IMR-90 (cell line): ENCODE results near the gene FRMD1. TPM values are rescaled to one million over a fixed set of nuclear protein-coding genes. Genes with fewer than 3 reads are reported as not detected.

ENCODE experiments used
- ATAC-seq: fragments of 200-7000 bp; cut with Tn5 transposase; 2 replicates; pipeline ENCODE4 v1.9.1; 2020; ENCODE audit warnings: low read depth, mild to moderate bottlenecking, moderate library complexity
- BruUV-seq: library from RNA; stranded (reverse); fragments of 400-500 nt; replicated peaks from 2 replicates; lab custom pipeline; 2021; lab: Mats Ljungman, UMichigan
- CTCF ChIA-PET: fragments of 300-600 bp; formaldehyde crosslinking; extraction: SDS; loops from one replicate; lab custom pipeline; 2021; ENCODE audit warnings: antibody characterized with exemption; lab: Yijun Ruan, JAX
- POLR2A ChIA-PET: fragments of 300-600 bp; sonication (Branson Sonifier 250); formaldehyde crosslinking; loops from one replicate; lab custom pipeline; 2022; ENCODE audit warnings: antibody characterized with exemption; ENCODE audit not compliant: unreplicated experiment; lab: Charles Lee
- DNase-seq: peaks from one replicate; pipeline ENCODE4 v3.0.0; 2013
- H2AFZ ChIP-seq: replicated peaks from 2 replicates; pipeline ENCODE3; 2013; ENCODE audit warnings: low read length, mild to moderate bottlenecking; ENCODE audit not compliant: poor library complexity
- H2AK5ac ChIP-seq: 2 replicates; pipeline ENCODE4 v1.6.1; 2013; ENCODE audit warnings: low read depth, low read length, inconsistent platforms
- H2AK9ac ChIP-seq: replicated peaks from 2 replicates; pipeline ENCODE3; 2013; ENCODE audit warnings: mild to moderate bottlenecking, low read depth, low read length, moderate library complexity; ENCODE audit not compliant: poor library complexity
- H2BK120ac ChIP-seq: 2 replicates; pipeline ENCODE4 v1.6.1; 2013; ENCODE audit warnings: low read depth, low read length, inconsistent platforms
- H2BK15ac ChIP-seq: 3 replicates; pipeline ENCODE4 v1.6.1; 2013; ENCODE audit warnings: low read depth, low read length, inconsistent platforms
- H2BK20ac ChIP-seq: 2 replicates; pipeline ENCODE4 v1.6.1; 2013; ENCODE audit warnings: low read depth, mild to moderate bottlenecking, inconsistent platforms, low read length, moderate library complexity
- H2BK5ac ChIP-seq: 2 replicates; pipeline ENCODE4 v1.6.1; 2013; ENCODE audit warnings: mild to moderate bottlenecking, low read depth, low read length, inconsistent platforms; ENCODE audit not compliant: poor library complexity, severe bottlenecking
- H3K14ac ChIP-seq: replicated peaks from 2 replicates; pipeline ENCODE4 v1.6.1; 2013; ENCODE audit warnings: low read depth, low read length, inconsistent platforms
- H3K18ac ChIP-seq: 2 replicates; pipeline ENCODE4 v1.6.1; 2013; ENCODE audit warnings: low read depth, low read length, control low read depth
- H3K23ac ChIP-seq: 2 replicates; pipeline ENCODE4 v1.6.1; 2013; ENCODE audit warnings: low read depth, low read length, inconsistent platforms
- H3K27ac ChIP-seq: 2 replicates; pipeline ENCODE4 v1.5.1; 2013; ENCODE audit warnings: mild to moderate bottlenecking, control low read depth, low read length; ENCODE audit not compliant: insufficient read depth
- H3K27me3 ChIP-seq: 2 replicates; pipeline ENCODE4 v1.6.1; 2013; ENCODE audit warnings: low read length; ENCODE audit not compliant: control insufficient read depth, insufficient read depth
- H3K36me3 ChIP-seq: 2 replicates; pipeline ENCODE4 v1.6.1; 2013; ENCODE audit warnings: low read length, mixed read lengths; ENCODE audit not compliant: control insufficient read depth, insufficient read depth
- H3K4ac ChIP-seq: 2 replicates; pipeline ENCODE4 v1.6.1; 2013; ENCODE audit warnings: low read depth, low read length, inconsistent platforms
- H3K4me1 ChIP-seq: 2 replicates; pipeline ENCODE4 v1.6.1; 2013; ENCODE audit warnings: low read length, mixed read lengths; ENCODE audit not compliant: control insufficient read depth, insufficient read depth
- H3K4me2 ChIP-seq: 2 replicates; pipeline ENCODE4 v1.6.1; 2013; ENCODE audit warnings: low read depth, mild to moderate bottlenecking, control low read depth, low read length, moderate library complexity
- H3K4me3 ChIP-seq: 2 replicates; pipeline ENCODE4 v1.5.1; 2013; ENCODE audit warnings: low read depth, mild to moderate bottlenecking, control low read depth, low read length, moderate library complexity; ENCODE audit not compliant: insufficient read depth
- H3K56ac ChIP-seq: 2 replicates; pipeline ENCODE4 v1.6.1; 2013; ENCODE audit warnings: low read length, inconsistent platforms; ENCODE audit not compliant: insufficient read depth; ENCODE audit errors: extremely low read depth
- H3K79me1 ChIP-seq, 2 experiments: 2 replicates each; pipeline ENCODE4 v1.6.1; 2013; ENCODE audit warnings: low read length in 2 of 2, inconsistent platforms in 1 of 2, low read depth in 1 of 2
- H3K9ac ChIP-seq: 2 replicates; pipeline ENCODE4 v1.6.1; 2013; ENCODE audit warnings: low read depth, low read length, control low read depth
- H3K9me1 ChIP-seq: 2 replicates; pipeline ENCODE4 v1.6.1; 2013; ENCODE audit warnings: low read length, inconsistent platforms; ENCODE audit not compliant: insufficient read depth
- H3K9me3 ChIP-seq: 2 replicates; pipeline ENCODE4 v1.6.1; 2013; ENCODE audit warnings: low read length; ENCODE audit not compliant: control insufficient read depth, insufficient read depth
- H4K20me1 ChIP-seq: 2 replicates; pipeline ENCODE4 v1.6.1; 2013; ENCODE audit warnings: low read length, inconsistent platforms; ENCODE audit not compliant: insufficient read depth
- H4K5ac ChIP-seq: 2 replicates; pipeline ENCODE4 v1.6.1; 2013; ENCODE audit warnings: mild to moderate bottlenecking, low read depth, low read length, control low read depth
- H4K8ac ChIP-seq, 2 experiments: 2 replicates each; pipeline ENCODE4 v1.6.1; 2013; ENCODE audit warnings: low read depth in 2 of 2, low read length in 2 of 2, control low read depth in 1 of 2, inconsistent platforms in 1 of 2
- H4K91ac ChIP-seq: 2 replicates; pipeline ENCODE4 v1.6.1; 2013; ENCODE audit warnings: low read depth, low read length, inconsistent platforms; ENCODE audit not compliant: insufficient read depth
- CEBPB ChIP-seq: IDR thresholded peaks from 2 replicates; pipeline ENCODE4 v1.6.1; 2012; ENCODE audit warnings: low read depth, low read length, improper control_type of control experiment
- CHD1 ChIP-seq: IDR thresholded peaks from 2 replicates; pipeline ENCODE4 v1.6.1; 2012; ENCODE audit warnings: low read depth, low read length, improper control_type of control experiment
- FOS ChIP-seq: fragments of 150-350 bp; IDR thresholded peaks from 2 replicates; pipeline ENCODE4 v1.6.1; 2016; ENCODE audit warnings: low read depth, low read length
- MAZ ChIP-seq: IDR thresholded peaks from 2 replicates; pipeline ENCODE4 v1.6.1; 2012; ENCODE audit warnings: low read depth, mild to moderate bottlenecking, low read length, improper control_type of control experiment, moderate library complexity, borderline replicate concordance
- POLR2A ChIP-seq: IDR thresholded peaks from 2 replicates; pipeline ENCODE4 v1.6.1; 2012; ENCODE audit warnings: mild to moderate bottlenecking, low read depth, low read length
- RFX5 ChIP-seq: IDR thresholded peaks from 2 replicates; pipeline ENCODE4 v1.8.0; 2012; ENCODE audit warnings: low read depth, mild to moderate bottlenecking, low read length, moderate library complexity
- WGBS, 2 experiments: methylation state at CpG; one replicate each; pipeline versions ENCODE4 v1.1.5 to v1.1.7; 2013; ENCODE audit warnings: missing lambda C conversion rate in 2 of 2; ENCODE audit not compliant: insufficient read length in 1 of 2; ENCODE audit errors: extremely low coverage in 2 of 2; 5-methylcytosine and 5-hydroxymethylcytosine counted together
- dilution Hi-C: fragments of 300-500 bp; cut with HindIII; formaldehyde crosslinking; loops from one replicate; pipeline ENCODE4 v1.14.3; 2018; ENCODE audit warnings: low sequenced_read_pairs; ENCODE audit not compliant: unreplicated experiment
- in situ Hi-C: fragments of 300-500 bp; cut with MboI; formaldehyde crosslinking; loops from 3 replicates; pipeline ENCODE4 v1.14.3; 2019; ENCODE audit warnings: low sequenced_read_pairs, inconsistent platforms, mixed read lengths
- intact Hi-C: fragments of 100-400 bp; cut with micrococcal nuclease; formaldehyde crosslinking; loops from 2 replicates; pipeline ENCODE4 v1.10.0; 2022
- polyA plus RNA-seq, 3 experiments: library from polyadenylated mRNA; depleted of rRNA; stranded (reverse); fragments of >200 nt; gene quantifications; 2 replicates each; pipeline ENCODE4 v1.2.3, GENCODE V29; 2012; ENCODE audit warnings: low replicate concordance in 1 of 3
- total RNA-seq: library from RNA; depleted of rRNA; stranded (reverse); fragments of >200 nt; gene quantifications from 2 replicates; pipeline ENCODE4 v1.2.3, GENCODE V29; 2012

The FRMD1 gene
- total and polyA plus RNA-seq, 2 of the 4 experiments (the other 2 are of a cell fraction): not detected

DNA sequence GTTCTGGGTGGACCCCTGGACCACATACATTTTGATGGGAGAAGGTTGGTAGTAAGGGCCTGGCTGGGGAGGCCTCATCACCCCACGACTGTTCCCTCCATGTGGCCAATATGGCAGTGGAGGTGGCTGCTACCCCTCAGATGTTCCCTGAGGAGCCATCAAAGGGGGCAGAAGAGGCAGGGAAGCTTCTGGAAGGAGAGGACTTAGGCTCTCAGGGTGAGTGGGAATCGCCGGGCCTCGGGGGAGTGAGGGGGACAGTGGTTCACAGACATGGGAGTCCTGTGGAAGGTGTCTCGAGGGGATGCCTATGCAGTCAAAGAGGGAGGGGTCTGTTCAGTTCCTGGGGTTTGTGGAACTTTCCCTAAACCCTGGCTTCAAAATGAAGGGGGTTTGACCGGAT is 32.9 kb upstream of the FRMD1 start:
- in situ Hi-C loops: no loop called here

More for the DNA sequence above, 32.9 kb upstream of the FRMD1 start:
- Histone ChIP-seq H3K4me3 (no peak overlapping the region), H3K4me1 (no peaks in the 10 kb centered on the region), H2BK20ac (no peak overlapping the region), H3K4ac (no peak overlapping the region), H3K56ac (no peak overlapping the region), H3K14ac (no peak overlapping the region), H2AK5ac (no peak overlapping the region), H2AFZ (no peak overlapping the region), H3K27me3 (peaks cover 5% of the 10 kb centered on the region), H4K8ac (no peak overlapping the region), H4K20me1 (no peaks in the 10 kb centered on the region), H3K18ac (no peak overlapping the region), H2BK15ac (no peak overlapping the region), H3K79me1 (no peaks in the 10 kb centered on the region), H3K36me3 (no peaks in the 10 kb centered on the region), H2BK120ac (no peak overlapping the region), H3K27ac (no peak overlapping the region), H4K91ac (no peak overlapping the region), H2AK9ac (no peak overlapping the region), H3K23ac (no peak overlapping the region), H3K9me1 (no peaks in the 10 kb centered on the region), H3K4me2 (no peak overlapping the region), H4K5ac (no peak overlapping the region), H3K9me3 (peaks cover 4% of the 10 kb centered on the region; the same call in 1 of the 2 replicates), H2BK5ac (no peak overlapping the region), H3K9ac (no peak overlapping the region)
- no peak for ATAC-seq
- ChIA-PET POLR2A (no interaction called here), CTCF (interaction anchor here (0.8 kb wide), 1 partner anchor 295 kb away, joined by 3 read pairs; no protein-coding TSS in a partner anchor)
- BruUV-seq: no TSS peak
- no peak for DNase-seq
- dilution Hi-C loops (no loop called here), intact Hi-C loops (no loop called here)
- 67% methylated on average over 1 of the region's 6 CpGs; no CpG with 5 or more reads in 1 of the 2 experiments for WGBS, 2 experiments
- TF ChIP-seq RFX5: no peak
- TF ChIP-seq CEBPB: no peak
- no peak for TF ChIP-seq POLR2A
- TF ChIP-seq CHD1: no peak
- TF ChIP-seq FOS: no peak
- no peak for TF ChIP-seq MAZ
